Measurements from ENCODE around the gene PIGZ. TPM values are rescaled to one million over a fixed set of nuclear protein-coding genes. Genes with fewer than 3 reads are reported as not detected.

Gene PIGZ
- total and polyA plus RNA-seq, 9 of the 15 experiments (the other 6 are each of a cell fraction or from before 2014, with no cell fraction given): 0.15 to 1.8 (median 0.76) TPM

DNA sequence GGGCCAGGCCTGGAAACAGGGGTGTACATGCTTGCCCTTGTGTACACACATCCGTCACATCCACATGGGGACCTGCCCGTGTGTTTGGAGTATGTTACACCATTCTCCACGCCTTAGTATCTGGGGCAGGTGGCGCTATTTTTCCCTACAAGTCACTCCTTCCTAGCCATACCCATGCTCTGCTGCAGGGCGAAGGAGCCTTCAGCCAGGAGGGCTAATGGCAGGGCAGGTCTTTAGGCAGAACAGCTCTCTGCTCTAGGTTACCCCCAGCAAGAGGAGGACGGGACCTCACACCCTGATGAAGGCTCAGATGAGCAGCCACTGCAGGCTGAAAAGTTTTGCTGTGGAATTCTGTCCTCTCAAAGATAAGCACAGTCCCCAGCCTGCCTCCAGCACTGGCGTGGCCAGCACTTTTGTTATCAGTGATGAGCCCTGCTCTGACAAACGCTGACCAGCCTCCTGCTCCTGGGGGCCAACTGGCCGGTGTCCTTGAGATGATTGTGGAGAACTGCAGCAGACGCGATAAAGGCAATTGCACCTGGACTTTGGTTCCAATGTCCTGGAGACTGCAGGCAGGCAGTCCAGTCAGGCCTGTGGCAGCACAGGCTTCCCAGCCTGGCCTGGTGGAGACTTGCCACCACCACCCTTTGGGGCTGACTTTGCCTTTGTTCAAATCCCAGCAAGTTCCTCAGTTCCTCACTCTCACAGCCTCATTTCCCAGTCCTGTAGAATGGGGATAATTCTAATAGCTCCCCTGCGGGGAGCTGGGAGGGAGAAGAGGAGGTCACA is 19.8 kb upstream of the PIGZ start (continued):
- TF ChIP-seq, protein P1, sequence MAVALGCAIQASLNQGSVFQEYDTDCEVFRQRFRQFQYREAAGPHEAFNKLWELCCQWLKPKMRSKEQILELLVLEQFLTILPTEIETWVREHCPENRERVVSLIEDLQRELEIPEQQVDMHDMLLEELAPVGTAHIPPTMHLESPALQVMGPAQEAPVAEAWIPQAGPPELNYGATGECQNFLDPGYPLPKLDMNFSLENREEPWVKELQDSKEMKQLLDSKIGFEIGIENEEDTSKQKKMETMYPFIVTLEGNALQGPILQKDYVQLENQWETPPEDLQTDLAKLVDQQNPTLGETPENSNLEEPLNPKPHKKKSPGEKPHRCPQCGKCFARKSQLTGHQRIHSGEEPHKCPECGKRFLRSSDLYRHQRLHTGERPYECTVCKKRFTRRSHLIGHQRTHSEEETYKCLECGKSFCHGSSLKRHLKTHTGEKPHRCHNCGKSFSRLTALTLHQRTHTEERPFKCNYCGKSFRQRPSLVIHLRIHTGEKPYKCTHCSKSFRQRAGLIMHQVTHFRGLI (CRISPR knock-in tag; IDR thresholded peaks at IDR 0.05): peak; percentile 82; the same call in 1 of the 2 replicates
- TF ChIP-seq TAF9B (IDR thresholded peaks at IDR 0.05; ENCODE audit: partially characterized antibody) (no peak), ZNF121 (CRISPR knock-in tag; conservative IDR thresholded peaks at IDR 0.05) (no peak), ZNF143 (CRISPR knock-in tag; IDR thresholded peaks at IDR 0.05) (no peak), YY1 (IDR thresholded peaks at IDR 0.05; ENCODE audit: borderline replicate concordance in 1 of 3, control insufficient read depth in 1 of 3, extremely low read depth in 1 of 3, insufficient read depth in 3 of 3, insufficient read length in 1 of 3, insufficient replicate concordance in 2 of 3, low read depth in 1 of 3, low read length in 2 of 3) (peak in 2 of 3 experiments; percentile 2 to 55), IFI16 (CRISPR knock-in tag; IDR thresholded peaks at IDR 0.05) (no peak), CREB1 (IDR thresholded peaks at IDR 0.05) (peak; percentile 68), CREB1 (CRISPR knock-in tag; IDR thresholded peaks at IDR 0.05) (peak; percentile 69), FOXA1 (IDR thresholded peaks at IDR 0.05; ENCODE audit: borderline replicate concordance) (no peak), ARHGAP35 (IDR thresholded peaks at IDR 0.05; ENCODE audit: partially characterized antibody) (no peak), ZNF3 (CRISPR knock-in tag; IDR thresholded peaks at IDR 0.05) (no peak), PML (IDR thresholded peaks at IDR 0.05; ENCODE audit: low read length) (peak; percentile 98), SMARCC2 (IDR thresholded peaks at IDR 0.05; ENCODE audit: low read depth) (peak; percentile 80; the same call in 1 of the 2 replicates), E2F3 (CRISPR knock-in tag; IDR thresholded peaks at IDR 0.05) (peak; percentile 70; the same call in 1 of the 2 replicates), RCOR1 (IDR thresholded peaks at IDR 0.05; ENCODE audit: borderline replicate concordance in 1 of 2, low read depth in 2 of 2, low read length in 2 of 2) (peak; percentile 46 to 95; a peak in 2 of 4 replicates)
- TF ChIP-seq, protein P2, sequence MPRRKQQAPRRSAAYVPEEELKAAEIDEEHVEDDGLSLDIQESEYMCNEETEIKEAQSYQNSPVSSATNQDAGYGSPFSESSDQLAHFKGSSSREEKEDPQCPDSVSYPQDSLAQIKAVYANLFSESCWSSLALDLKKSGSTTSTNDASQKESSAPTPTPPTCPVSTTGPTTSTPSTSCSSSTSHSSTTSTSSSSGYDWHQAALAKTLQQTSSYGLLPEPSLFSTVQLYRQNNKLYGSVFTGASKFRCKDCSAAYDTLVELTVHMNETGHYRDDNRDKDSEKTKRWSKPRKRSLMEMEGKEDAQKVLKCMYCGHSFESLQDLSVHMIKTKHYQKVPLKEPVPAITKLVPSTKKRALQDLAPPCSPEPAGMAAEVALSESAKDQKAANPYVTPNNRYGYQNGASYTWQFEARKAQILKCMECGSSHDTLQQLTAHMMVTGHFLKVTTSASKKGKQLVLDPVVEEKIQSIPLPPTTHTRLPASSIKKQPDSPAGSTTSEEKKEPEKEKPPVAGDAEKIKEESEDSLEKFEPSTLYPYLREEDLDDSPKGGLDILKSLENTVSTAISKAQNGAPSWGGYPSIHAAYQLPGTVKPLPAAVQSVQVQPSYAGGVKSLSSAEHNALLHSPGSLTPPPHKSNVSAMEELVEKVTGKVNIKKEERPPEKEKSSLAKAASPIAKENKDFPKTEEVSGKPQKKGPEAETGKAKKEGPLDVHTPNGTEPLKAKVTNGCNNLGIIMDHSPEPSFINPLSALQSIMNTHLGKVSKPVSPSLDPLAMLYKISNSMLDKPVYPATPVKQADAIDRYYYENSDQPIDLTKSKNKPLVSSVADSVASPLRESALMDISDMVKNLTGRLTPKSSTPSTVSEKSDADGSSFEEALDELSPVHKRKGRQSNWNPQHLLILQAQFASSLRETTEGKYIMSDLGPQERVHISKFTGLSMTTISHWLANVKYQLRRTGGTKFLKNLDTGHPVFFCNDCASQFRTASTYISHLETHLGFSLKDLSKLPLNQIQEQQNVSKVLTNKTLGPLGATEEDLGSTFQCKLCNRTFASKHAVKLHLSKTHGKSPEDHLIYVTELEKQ (CRISPR knock-in tag; IDR thresholded peaks at IDR 0.05): no peak
- TF ChIP-seq, protein P3, sequence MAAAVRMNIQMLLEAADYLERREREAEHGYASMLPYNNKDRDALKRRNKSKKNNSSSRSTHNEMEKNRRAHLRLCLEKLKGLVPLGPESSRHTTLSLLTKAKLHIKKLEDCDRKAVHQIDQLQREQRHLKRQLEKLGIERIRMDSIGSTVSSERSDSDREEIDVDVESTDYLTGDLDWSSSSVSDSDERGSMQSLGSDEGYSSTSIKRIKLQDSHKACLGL (CRISPR knock-in tag; IDR thresholded peaks at IDR 0.05; ENCODE audit: borderline replicate concordance, poor library complexity, severe bottlenecking): no peak
